ENCODE results near the gene FUNDC1. TPM values are rescaled to one million over a fixed set of nuclear protein-coding genes. Genes with fewer than 3 reads are reported as not detected.
"Not testable (repeated sequence)": the region's sequence is repeated elsewhere in the genome, so short reads cannot be mapped to it uniquely, and the experiment has no call there.

The FUNDC1 gene, protein sequence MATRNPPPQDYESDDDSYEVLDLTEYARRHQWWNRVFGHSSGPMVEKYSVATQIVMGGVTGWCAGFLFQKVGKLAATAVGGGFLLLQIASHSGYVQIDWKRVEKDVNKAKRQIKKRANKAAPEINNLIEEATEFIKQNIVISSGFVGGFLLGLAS
- polyA plus RNA-seq (ENCODE audit: insufficient read length), result 12.9 TPM

DNA sequence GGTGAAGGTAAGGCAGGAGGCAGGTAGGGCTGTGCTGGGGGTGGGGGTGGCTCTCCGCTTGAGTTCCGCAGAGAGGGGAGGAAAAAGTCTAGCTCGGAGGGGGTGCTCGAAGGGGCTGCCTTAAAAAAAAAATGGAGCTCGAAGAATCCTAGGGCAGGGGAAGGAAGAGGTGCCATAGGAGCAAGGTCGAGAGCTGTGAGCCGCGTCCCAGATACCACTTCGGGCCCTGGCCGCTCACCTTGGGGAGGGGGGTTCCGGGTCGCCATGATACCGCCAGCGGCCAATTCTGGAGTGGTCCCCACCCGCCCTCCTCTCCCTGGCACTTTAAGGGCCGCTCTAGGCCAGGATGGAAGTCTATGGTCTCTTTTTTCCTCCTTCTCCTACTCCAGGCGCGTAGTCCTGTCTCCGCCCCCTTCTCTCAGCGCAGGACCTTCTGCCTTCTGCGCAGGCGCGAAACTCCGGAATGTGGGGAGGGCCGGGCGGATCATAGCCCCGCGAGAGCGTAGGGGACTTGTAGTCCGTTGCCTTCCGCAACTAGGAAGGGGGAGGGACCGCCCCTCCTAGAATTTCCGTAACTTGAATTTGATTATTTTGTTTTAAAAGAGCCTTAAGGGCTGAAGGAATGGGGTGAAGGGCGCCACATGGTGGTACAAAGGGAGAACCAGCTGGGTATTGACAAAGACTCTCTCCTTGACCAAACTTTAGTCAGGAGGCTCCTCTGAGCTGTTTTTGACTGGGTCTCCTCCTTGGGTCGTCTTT is at the start of gene FUNDC1:
TSS of gene FUNDC1 (minus strand) at position 293 of the 759 bp plus-strand sequence. CDS start at position 266, 27 bp downstream.
- DNase-seq (ENCODE audit: low read depth), result peak; percentile 85

DNA sequence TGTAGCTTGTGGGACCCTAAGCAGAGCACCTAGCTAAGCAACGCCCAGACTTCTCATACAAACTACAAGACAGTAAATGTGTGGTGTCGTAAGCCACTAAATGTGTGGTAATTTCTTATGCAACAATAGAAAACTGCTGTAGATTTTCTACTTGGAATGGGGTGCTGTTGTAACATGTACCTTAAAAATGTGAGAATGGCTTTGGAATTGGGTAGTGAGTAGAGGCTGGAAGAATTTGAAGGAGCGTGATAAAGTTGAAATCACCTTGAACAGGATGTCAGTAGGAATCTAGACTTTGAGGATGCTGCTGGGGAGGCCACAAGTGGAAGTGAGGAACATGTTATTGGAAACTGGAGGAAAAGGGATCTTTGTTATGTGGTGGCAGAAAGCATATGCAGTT is 43.2 kb upstream of the FUNDC1 start:
- no peak for DNase-seq (ENCODE audit: low read depth)

DNA sequence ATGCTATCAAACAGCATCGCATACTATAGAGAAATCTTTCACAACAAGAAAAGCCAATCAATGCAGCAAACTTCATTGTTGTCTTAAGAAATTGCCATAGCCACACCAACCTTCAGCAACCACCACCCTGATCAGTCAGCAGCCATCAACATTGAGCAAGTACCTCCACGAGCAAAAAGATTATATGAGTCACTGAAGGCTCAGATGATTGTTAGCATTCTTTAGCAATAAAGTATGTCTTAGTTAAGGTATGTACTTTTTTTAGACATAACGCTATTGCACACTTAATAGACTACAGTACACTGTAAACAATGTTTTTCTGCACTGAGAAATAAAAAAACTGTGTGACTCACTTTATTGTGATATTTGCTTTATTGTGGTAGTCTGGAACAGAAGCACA is 37.8 kb upstream of the FUNDC1 start:
- no peak for DNase-seq (ENCODE audit: low read depth)

DNA sequence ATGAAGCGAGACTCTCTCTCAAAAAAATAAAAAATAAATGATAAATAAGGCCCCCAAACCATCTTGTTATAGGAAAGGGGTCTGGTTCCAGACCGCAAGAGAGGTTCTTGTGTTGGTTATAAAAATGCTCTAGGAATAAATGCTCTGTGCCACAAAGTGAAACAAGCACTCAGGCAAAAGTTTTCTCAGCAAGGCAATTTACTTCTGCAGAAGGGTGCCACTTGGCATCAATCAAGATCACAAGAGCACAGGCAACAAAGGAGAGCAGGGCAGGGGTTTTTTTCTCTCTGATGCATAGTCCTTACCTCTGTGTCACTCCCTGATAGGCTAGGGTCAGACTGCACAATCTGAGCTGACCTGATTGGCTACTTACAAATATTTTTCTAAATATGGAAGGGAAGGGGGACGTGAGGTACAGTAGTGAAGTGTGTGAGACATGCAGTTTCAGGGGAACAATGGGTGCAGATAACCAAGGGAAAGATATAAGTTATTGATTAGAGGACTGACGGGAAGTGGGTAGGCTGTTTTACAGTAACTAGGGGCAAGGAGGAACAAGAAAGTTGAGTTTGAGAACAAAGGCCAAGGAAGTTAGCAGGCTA is 29.8 kb upstream of the FUNDC1 start:
- DNase-seq (ENCODE audit: low read depth), result no peak

DNA sequence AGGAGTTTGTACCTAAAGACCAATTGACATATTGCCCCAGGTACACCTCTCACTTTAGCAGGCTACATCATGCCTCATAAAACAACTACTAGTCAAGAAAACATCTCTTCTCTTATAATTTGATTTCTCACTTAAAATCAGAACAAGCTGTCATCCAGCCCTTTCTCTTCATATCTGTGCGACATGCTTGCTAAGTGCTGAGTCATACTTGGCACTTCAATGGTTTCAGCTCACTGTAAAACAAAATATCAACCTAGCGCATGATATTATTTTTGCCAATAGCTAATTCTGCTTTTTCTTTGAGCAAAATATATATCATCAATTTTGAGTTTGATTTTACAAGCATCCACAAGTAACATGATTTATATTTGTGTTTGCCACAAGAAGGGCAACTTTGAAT is 27.9 kb upstream of the FUNDC1 start:
- DNase-seq (ENCODE audit: low read depth), result no peak

DNA sequence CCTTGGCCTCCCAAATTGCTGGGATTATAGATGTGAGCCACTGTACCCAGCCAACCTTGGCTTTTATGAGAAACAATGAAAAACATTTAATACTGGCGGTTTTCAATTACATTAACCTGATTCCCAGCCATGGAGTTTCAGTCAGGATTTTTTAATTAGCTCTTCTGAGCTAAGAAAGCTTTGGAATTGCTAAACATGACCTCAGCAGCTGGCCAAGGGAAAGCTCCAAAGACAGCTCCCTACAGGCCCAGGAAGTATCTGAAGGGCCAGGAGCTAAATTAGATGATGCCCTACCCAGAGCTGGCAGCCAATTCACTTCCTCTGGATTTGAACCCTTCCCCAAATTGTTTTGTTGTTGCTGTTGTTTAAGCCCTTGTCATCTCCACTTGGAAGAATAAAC is 26.5 kb upstream of the FUNDC1 start:
- no peak for DNase-seq (ENCODE audit: low read depth)

DNA sequence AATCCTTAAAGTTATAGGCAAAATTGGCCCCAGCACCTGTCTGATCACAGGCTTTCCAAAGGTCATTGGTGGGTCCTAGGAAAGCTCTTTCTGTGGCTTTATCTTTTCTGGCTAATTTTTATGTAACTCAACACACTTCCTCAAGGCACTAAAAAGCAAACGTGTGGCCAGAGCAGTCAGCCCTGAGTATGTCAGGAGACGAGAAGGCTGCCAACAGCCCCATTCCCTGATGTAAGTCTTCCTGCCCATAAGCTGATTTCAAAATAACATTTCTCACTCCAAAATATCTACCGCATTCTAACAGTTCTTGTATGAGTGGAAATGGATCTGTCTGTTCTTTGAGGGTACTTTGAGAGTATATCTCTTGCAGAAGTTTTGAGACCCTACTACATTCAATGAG is 25.5 kb upstream of the FUNDC1 start:
- DNase-seq (ENCODE audit: low read depth), result no peak

DNA sequence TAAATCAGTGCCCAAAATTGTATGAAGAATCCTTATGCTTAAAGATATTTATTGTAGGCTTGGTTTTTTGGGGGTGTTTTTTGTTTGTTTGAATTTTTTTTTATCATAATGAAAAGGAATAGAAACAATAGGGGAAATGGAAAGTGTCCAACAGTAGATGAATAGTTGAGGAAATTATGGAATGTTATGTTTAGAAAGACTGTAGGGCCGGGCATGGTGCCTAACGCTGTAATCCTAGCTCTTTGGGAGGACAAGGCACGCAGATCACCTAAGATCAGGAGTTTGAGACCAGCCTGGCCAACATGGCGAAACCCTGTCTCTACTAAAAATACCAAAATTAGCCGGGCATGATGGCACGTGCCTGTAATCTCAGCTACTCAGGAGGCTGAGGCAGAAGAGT is 19.2 kb upstream of the FUNDC1 start:
- DNase-seq (ENCODE audit: low read depth), result not testable (repeated sequence)

DNA sequence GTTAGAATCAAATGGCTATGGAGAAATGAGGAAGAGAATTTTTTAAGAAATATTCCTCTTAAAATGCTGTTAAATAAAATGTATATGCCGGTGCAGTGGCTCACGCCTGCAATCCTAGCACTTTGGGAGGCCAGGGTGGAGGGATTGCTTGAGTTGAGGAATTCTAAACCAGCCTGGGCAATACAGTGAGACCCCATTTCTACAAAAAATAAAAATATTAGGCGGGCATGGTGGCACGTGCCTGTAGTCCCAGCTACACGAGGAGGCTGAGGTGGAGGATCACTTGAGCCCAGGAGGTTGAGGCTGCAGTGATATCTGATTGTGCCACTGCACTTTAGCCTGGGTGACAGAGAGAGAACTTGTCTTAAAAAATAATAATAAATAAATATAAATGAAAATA is 7.9 kb upstream of the FUNDC1 start:
- DNase-seq (ENCODE audit: low read depth), result no peak

DNA sequence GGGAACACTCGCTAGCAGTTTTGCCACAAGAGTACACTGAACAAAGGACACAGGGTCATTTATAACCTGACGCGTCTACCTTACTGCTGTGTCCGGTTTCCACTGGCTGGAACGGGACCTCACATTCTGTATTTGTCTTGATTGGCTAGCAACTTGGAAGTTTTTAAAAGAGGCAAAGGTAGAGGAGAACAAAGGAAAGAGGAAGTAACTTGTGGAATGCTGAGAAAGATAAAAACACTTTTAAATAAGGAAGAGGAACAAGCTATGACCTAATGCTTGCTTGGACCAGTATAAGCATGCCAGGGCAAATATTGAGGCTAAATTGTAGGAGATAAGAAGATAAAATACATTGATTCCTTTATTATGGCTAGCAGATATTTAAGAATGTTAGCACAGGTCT is 2.8 kb upstream of the FUNDC1 start:
- not testable (repeated sequence) for DNase-seq (ENCODE audit: low read depth)

DNA sequence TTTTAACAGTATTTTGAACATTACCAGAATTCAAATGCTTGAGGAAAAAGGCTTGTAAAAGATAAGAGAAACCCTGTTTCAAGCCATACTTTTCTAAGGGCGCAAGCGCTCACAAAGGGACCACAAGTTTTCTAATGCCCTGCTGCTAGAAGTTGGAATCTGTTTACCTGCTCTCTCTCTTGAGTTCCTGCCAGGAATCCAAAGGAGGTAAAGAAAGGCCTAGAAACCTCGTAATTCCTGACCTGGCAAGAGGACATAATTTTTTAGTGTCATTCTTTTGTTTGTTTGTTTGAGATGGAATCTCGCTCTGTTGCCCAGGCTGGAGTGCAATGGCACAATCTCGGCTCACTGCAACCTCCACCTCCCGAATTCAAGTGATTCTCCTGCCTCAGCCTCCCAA is 1.4 kb upstream of the FUNDC1 start:
- no peak for DNase-seq (ENCODE audit: low read depth)

DNA sequence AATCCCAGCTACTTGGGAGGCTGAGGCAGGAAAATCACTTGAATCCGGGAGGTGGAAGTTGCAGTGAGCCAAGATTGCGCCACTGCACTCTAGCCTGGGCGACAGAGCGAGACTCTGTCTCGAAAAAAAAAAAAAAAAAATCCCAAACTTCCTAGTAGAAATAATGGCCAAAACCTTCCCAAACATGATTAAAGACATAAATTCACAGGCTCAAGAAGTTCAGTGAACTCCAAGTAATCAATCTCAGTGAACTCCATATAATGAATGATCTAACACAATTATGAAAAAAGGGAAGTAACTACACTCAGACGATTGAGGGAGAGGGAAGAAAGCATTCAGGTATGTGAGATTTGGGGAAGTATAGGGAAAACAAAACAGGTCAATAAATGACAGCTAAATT is 6.5 kb downstream of the FUNDC1 start:
- DNase-seq (ENCODE audit: low read depth), result no peak

DNA sequence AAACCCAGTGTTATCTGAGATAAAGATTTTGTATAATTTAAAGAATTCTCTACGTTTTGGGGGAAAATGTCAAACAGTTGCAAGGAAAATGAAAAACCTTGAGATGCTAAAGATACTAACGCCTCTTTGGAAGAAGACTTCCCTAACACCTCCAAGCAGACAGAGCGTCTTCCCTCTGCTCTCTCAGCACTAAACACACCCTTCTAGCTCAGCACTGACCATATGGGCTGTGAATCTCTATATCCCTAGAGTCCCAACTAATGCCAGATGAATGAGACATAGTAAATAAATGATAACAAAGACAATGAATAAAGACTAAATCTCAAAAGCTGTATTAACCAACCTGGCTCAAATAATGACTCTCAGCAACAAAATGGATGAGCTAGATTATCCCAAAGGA is 13.3 kb downstream of the FUNDC1 start:
- no peak for DNase-seq (ENCODE audit: low read depth)

DNA sequence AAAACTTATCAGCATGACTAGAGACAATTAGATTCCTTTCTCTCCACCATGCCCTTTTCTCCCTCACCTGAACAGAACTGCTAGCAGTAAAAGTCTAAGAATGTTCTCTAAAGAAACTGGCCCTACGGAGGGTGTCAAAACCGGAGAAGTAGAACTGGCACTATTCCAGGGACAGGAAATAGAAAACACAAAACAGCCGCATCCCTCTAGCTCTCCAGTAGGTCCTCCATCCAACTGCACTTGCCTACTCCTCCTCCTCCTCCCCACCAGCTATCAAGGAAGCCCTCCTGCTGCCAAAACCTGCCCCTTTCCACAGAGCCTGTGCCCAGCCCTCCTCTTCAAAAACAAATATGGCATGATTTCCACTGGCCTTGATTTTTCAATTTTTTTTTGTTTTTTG is 28.4 kb downstream of the FUNDC1 start:
- DNase-seq (ENCODE audit: low read depth), result no peak

DNA sequence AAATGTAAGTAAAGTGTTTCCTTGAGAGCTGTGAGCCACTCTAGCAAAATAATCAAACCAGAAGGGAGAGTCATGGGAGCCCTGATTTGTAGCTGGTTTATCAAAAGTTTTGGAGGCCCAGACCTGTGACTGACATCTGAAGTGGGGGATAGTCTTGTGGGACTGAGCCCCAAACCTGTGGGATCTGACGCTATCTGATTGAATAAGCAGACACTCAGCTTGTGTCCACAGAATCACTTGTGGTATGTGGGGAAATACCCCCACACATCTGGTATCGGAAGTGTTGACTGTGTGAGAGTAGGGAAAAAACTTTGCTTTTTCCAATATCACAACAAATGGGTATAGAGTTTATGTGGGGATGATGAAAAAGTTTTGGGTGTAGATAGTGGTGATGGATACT is 35.4 kb downstream of the FUNDC1 start:
- no peak for DNase-seq (ENCODE audit: low read depth)

DNA sequence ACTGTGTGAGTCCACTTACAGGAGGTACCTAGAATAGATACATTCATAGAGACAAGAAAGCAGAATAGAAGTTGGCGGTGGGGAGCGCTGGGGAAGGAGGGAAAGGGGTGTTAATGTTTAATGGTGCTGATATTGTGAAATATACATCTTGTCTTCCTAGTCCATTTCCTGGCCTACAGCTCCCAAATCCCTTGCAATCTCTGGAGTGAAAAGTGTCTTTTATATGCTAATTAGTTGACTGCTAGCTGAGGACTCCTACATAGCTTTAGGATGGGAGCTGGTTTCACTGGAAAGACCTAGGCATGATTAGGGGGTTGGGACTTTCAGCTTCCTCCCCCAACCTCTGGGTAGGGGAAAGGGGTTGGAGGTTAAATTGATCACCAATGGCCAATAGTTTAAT is 36.0 kb downstream of the FUNDC1 start:
- no peak for DNase-seq (ENCODE audit: low read depth)

DNA sequence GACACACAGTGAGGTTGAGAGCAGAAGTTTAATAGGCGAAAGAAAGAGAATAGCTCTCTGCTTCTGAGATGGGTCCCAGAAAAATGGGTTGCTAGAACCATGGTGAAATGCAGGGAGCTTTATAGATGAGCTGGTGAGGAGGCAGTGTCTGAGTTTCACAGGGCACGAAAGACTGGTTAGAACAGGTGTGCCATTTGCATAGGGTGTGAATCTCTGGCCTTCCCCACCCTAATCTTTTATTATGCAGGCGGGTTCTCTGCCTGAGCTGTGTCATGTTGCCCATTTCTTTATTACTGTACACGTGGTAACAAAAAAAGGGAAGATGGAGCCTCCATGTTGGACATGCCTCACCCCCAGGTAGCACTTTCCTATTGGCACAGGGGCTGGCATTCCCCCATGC is 39.1 kb downstream of the FUNDC1 start:
- no peak for DNase-seq (ENCODE audit: low read depth)

DNA sequence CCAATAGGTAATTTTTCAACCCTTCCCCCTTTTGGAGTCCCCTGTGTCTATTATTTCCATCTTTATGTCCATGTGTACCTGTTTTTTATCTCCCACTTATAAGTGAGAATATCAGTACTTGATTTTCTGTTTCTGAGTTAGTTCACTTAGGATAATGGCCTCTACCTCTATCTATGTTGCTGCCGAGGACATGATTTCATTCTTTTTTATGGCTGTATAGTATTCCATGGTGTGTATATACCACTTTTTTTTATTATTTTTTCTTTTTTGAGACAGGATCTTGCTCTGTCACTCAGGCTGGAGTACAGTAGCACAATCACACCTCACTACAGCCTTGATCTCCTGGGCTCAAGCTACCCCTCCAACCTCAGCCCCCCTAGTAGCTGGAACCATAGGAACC is 47.6 kb downstream of the FUNDC1 start:
- DNase-seq (ENCODE audit: low read depth), result no peak

DNA sequence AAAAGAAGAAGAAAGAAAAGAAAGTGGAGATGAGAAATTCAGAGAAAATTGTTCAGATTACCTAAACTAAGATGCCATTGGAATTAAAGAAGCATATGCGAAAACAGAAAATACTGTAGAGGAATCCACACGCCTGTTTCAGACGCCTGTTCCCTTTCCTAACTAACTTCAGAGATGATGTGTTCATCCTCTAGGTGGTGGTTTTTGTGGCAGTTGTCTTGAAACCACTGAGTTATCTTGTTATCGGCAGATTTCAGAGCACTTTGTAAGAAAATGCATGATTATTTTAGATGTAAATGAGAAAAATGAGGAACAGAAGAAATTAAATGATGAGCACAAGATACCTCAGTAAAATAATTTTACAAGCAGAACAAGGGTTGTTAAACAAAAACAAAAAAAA is 48.3 kb downstream of the FUNDC1 start:
- no peak for DNase-seq (ENCODE audit: low read depth)

DNA sequence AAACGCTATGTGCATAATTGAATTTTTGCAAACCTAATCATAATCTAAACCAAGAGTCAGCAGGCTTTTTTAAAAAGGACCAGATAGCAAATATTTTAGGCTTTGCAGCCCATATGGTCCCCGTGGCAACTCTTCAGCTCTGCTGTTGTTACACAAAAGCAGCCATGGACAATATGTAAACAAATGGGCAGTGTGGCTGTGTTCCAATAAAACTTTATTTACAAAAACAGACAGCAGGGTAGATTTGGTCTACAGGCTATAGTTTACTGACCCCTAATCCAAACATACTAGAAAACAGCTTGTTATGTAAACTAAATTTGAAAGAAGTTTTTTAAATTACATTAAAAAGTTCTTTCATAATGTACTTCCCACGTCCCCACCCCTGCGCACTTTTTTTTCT is 53.1 kb downstream of the FUNDC1 start:
- no peak for DNase-seq (ENCODE audit: low read depth)

DNA sequence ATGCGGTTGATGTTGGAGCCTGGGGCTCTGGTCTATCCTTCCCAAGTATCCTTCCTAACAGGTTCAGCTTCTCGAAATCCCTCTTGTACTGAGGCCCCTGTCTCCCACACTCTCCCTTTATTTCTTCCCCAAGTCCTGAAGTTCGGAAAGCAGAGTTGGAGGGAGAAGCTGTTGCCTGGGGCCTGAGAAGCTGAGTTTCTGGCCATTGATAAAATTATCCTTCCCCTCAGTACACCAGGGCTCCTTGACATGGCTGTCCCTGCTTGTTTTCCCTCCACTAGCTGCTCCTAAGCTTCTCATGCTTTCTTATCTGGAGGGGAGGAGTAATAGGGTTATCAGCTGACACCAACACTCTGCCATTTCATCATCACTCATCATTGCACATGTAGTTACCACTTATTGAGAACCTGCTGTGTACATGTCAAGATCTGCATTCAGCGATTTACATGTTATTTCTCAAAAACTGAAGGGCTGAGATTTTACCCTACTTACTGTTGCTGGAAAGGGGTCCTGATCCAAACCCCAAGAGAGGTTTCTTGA is 58.0 kb downstream of the FUNDC1 start:
- no peak for DNase-seq (ENCODE audit: low read depth)

DNA sequence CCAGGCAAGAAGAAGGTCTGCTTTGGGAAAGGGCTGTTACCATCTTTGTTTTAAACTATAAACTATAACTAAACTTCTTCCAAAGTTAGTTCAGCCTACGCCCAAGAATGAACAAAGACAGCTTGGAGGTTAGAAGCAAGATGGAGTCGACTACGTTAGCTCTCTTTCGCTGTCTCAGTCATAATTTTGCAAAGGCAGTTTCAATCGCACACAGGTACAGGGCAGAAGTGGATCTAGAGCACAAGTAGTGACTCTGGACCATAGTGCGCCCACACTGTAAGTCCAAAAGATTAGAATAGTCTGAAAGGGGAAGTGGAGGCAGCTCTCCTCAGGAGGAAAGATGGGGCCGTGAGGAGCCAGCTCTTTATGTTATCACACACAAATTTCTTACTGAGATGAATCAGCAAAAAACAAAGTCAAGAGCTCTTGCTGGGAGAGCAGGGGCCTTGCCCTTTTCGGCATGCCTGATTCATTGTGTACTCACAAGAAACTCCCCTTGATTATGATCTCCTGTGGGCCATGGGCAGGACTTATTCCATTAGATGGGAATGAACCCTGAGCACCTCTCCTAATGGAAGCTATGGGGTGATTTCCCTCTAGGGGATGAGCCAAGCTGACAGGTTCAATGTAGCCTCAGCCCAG is 58.6 kb downstream of the FUNDC1 start:
- DNase-seq (ENCODE audit: low read depth), result no peak

DNA sequence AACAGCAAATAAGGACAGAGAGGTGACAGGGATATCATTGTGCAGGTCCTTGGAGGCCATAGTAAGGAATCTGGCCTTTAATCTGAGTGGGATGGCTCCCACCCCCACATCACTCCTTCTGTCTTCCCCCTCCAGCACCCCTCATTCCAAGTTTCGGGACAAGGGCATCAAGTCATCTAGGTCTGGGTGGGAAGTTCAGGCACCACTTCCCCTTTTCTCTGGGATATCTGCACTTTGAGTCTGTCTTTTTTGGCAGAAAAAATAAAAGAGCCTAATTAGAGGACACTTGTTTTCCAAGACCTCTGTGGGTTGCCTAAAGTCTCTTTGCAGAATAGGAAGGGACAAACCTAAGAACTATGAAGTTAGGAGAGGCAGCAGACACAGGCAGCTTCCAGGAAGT is 60.1 kb downstream of the FUNDC1 start:
- DNase-seq (ENCODE audit: low read depth), result no peak
